ENCODE data around the gene TRABD2B.

Gene TRABD2B

DNA sequence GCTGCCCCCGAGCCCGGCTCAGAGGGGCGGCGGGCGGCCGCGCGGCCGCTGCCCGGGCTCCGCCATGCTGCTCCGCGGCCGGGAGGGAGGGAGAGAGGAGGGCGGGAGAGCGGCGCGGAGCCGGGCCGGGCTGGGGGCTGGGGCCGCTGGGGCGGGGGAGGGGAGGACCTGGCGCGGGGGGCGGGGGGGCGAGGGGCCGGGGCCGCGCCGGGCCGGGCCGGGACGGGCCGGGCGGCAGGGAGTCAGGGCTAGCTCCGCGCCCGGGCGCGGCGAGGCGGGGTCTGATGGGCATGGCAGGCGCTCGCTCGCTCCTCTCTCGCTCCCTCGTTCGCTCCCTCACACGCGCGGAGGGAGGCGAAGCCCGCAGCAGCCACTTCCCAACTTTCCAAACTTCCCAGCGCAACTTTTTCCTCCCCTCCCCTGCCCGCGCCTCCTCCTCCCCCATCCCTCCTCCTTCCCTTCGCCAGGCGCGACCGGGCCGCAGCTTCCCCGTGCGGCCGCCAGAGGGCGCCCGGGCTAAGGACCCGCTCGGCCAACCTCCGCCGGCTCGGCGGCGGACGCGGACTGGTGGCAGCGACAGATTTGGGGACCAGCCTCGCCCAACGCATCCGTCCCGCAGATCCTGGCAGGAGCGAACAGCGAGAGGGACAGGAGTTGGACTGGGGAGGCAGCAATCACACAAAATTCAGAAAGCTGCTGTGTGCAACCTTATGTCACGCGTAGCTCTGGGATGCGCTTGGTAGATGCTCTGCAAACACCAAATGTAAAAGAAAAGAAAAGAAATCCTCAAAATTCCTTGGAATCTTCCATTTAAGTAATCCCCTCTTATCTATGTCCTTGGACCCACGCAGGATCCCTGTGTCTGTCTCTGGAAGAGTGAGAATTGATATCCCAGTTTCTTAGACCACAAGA is at the start of gene TRABD2B:
Gene TRABD2B, minus strand, starts transcription at position 97 of the 912 bp plus-strand sequence.
- peak; percentile 2 to 38 for DNase-seq (ENCODE audit: low read depth in 2 of 2)

DNA sequence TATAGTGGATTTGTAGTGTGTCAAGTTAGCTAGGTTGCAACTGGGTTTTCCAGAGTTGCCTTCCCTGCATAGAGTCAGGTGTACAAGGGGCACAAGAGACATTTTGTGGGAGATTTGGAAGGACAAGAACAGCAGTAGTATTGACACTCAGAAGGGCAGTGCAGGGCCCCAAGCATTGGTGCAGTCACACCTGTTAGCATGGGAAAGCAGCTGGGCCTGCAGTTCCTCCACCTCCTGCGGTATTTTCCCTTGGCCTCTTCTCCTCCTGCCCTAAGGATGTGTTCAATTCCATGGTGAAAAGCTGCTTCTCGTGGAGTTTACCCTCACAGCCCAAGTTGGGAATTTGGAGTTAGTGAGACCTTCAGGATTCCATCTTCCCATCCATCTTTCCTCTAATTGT is 47.1 kb upstream of the TRABD2B start:
- no peak for DNase-seq (ENCODE audit: low read depth in 2 of 2)

DNA sequence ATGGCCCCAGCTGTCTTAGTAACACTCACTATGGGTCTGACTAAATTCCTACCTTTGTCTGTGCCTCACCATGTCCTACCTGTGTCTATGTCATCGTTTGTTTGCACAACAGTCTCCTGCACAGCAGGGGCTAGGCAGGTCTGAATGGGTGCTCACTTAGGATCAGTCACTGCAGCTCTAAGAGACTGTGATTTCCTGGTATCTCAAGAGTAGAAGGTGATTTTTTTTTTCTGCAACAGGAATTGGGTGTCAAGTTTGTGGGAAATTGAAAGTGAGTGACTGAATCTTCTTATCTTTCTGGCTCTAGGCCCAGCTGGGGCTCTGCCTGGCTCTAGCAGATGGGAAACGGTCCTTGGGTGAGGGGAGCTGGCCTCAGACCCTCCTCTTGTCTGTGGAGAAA is 46.4 kb upstream of the TRABD2B start:
- DNase-seq (ENCODE audit: low read depth in 2 of 2) = no peak

DNA sequence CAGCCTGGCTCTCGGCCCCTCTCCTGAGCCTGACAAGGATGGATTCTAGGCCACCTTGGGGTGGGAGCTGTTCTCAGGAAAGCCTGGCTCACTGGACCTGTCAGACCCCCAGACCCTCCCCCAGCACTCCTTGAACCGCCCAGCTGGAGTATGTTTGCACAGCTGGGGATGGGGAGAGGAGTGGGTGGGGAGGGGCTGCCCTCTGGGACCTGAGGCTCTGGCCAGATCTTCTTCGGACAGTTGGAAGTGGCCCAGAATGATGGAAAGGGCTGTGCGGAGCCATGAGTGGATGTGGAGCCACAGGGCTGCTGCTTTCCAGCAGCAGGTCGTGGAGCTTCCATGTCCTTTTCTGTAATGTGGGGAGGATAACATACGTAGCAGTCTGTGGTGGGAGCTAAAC is 43.0 kb upstream of the TRABD2B start:
- no peak for DNase-seq (ENCODE audit: low read depth in 2 of 2)

DNA sequence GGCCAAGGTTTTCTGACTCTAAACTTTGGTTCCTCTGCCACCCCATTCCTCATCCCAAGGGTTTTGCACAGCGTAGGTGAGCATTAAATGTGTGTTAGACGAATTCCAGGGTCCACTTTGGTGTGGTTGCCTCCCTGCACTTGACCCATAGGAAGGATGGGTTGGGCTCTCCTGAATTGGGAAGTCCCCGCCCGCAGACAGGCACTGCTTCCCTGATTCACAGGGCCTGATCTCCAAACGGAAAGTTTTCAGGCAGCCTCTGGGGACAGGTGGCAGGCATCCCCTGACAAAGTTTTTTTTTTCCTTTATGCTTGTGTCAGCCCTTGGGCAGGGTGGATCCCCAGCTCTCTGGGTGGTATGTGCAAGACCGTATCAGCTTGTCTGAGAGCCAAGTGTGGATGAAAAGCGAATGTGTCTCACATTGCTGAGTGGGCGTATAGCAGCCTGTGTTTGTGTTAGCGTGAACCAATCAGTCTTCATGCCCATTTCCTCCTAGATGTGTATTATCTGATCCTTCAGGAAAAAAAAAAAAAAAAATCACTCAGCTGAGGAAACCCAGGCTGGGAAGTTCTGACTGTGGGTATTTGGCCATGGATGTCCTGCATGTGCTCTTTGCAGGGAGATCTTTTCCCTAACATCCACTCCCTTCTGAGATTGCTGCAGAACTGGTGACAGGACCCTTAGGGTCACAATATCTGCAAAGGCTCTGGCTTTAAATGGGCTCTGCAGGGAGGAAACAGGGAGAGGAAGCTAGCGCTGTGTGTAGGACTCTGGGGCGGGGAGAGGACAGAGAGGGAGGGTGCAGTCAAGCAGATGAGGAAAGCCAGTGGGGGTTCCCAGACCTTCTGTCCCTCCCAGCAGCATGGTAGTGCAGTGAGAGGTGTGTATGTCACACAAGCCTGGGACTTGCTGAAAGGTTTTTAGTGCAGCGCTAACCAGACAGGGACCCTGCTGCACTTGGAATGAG is 42.2 kb upstream of the TRABD2B start:
- DNase-seq (ENCODE audit: low read depth in 2 of 2) = no peak

DNA sequence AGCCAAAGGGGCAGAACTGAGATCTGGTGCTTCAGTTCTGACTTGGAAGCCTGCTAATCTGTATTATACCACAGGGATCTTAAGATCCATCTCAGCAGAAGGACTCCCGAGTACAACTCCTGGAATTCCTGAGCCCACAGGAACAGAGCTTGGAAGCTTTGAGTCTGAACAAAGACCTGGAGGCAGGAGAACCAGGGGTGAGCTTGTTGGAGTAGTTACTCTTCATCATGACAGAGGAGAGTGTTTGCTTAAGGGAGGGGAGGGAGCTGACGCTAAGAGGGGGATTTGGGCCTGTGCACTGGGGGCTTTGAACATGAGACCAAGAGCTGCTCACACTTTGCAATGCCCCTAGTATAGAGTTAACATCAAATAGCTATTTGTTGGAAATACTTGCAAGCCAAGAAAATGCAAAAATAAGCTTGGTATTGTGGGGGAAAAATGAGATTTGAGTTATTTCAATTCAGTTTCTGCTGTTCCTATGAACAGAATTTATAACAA is 41.1 kb upstream of the TRABD2B start:
- DNase-seq (ENCODE audit: low read depth in 2 of 2) = no peak

DNA sequence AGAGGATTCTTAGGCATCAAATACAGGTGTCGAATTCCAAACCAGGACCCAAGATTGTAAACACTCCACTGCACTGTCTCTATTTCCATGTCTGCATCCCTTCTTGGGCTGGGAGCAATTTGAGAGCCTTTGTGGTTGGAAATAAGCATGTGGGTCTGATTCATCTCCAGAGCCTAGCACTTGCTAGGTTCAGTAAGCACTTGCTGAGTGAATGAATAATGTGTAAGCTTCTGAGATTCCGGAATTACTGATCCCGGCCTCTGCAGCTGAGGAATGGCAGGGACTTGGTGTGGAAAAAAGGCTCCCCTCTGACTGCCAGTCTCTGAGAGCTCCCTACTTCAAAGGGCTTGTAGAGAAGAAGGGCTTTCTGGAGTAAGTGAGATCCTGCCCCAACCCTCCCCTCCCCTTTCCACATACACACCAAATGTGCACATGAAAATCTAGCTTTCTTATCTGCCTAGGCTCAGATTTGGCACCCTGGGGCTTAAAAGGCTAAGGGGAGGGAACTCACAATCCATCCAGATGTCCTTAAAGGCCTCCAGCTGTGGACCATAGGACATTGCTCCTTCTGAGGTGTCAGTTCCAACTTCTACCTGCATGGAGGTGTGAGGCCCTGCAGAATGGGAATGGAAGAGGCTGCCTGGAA is 39.6 kb upstream of the TRABD2B start:
- DNase-seq (ENCODE audit: low read depth in 2 of 2) = no peak

DNA sequence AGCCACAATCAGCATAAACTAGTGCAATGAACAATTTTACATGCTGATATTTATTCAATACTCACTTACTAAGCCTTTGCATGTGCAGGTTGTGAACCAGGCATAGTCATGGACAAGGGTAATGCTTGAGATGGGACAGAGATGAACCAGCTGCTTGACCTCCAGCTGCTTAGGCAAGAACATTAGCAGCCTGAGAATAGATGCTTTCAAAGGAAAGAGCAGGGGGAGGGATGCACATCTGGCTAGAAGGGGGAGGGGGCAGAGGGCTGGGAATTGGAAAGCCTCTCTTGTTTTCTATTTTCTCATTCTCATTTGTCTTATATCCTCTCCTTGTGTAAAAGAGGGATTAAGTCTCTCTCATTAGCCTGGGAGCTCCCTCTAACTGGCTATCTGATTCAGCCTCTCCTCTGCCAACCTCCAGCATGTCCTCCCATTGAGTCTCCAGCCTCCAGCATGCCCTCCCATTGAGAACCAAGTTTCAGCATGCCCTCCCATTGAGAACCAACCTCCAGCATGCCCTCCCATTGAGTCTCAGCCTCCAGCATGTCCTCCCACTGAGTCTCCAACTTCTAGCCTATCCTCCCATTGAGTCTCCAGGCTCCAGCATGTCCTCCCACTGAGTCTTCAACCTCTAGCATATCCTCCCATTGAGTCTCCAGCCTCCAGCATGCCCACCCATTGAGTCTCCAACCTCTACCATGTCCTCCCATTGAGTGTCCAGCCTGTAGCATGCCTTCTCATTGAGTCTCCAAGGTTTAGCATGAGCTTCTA is 38.4 kb upstream of the TRABD2B start:
- no peak for DNase-seq (ENCODE audit: low read depth in 2 of 2)

DNA sequence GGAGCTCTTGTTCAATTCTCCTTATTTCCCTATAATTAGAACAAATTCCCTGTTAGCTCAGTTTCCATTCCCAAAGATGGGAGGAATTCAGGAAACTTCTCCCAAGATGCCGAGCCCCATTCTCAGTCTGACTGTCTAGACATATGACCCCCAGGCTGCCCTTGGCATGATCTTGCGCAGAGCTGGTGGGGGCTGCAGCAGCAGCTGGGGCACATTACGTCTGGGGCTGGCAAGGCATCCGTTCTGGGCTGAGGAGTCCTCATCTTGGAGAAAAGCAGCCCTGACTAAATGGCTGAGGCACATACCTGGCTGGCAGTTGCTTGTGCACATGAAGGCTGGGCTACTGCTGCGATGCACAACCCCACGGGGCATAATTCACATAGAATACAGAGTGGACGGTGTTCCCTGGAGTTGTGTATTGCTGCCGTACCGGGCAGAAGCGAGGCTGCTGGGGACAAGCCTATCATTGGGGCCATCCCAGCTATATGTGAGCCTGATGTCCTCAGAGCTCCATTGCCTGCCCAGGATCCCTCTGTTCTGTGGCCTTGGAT is 36.4 kb upstream of the TRABD2B start:
- no peak for DNase-seq (ENCODE audit: low read depth in 2 of 2)

DNA sequence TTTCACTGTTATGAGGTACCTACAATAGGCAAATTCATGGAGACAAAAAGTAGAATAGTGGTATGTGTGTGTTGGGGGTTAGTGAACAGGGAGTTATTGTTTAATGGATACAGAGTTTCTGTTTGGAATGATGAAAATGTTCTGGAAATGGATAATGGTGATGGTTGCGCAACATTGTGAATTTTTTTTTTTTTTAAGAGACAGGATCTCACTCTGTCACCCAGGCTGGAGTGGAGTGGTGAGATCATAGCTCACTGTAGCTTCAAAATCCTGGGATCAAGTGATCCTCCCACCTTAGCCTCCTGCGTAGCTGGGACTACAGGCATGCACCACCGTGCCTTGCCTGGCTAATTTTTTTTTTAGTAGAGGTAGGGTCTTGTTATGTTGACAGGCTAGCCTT is 34.5 kb upstream of the TRABD2B start:
- DNase-seq (ENCODE audit: low read depth in 2 of 2) = no peak

DNA sequence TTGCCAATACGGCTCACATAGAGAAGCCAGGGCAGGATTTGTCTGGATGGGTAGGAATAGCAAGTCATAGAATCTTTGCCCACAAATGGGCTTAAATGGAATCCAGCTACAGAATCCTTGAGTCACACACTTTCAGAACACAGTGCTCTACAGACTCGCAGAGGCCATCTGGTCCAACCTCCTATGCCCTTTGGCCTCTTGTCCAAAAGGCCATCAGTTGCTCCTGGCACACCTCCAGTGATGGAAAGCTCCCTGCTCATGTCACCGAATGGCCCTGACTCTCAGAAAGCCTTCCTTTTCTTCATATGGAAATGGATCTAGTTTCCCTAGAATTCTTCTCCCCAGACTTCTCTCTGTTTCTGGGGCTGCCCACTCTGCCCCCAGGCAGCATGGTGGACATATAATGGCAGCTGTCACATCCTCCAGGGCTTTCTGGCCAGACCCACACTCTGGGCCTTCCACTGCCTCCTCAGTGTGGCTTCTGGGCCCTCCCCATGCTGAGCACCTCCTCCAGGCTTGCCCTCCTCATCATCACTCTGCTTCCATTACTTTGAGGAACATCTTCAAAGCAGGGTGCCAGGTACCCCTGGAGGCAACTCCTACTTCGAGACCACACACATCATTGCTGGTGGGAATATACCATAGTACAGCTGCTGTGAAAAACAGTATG is 33.6 kb upstream of the TRABD2B start:
- no peak for DNase-seq (ENCODE audit: low read depth in 2 of 2)

DNA sequence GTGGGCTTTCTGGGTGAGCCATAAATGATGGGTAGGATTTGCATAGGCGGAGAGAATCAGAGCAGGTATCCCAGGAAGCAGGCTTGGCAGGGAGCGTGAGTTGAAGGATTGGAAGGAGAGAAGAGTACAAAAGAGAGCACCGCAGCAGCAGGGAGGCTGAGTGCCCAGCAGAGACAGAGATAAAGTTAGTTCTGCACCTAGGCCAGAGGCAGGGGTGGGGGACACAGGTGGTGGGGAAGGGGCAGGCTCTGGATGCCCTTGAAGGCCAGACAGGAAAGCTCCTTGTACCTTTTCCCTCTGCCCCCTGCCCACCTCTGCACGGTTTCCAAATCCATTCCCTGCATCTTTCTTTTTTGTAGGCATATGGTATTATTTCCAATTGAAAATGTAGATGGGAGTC is 33.0 kb upstream of the TRABD2B start:
- no peak for DNase-seq (ENCODE audit: low read depth in 2 of 2)

DNA sequence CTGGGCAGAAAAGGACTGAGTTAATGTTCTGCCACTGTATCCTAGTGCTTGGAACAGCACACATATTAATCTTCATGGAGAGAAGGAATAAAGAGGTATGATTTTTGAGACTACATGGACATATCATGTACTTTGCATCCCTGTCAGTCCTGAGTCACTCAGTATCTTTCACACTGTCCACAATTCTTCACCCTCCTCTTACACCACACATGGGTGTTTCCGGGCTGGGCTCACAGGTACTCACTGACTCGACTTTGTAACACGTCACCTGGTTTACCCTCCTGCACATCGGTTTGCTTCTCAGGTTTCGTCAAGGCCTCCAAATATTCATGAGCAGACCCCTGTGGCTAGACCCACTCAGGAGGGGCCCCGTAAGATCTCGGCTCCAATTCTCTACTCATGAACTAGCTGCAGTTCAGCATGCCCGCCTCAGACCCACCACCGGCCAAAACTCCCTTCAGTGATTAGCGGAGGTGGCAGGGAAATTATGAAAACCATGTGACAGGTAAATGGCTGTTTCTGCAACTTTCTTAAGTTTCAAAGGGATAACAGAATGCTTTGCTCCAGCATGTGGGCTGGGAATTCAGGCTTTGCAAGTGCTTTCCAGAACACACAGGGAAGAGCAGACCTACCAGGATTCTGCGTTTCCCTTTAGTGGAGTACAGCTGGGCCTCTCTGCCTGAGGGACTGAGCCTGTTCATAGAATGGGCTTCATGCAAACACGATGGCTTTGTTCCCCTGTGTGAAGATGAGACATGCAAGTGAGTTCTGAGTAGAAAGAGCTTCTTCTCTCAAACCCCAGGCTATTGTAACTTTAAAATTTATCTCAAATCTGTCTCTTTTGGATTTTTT is 31.3 kb upstream of the TRABD2B start:
- DNase-seq (ENCODE audit: low read depth in 2 of 2) = no peak

DNA sequence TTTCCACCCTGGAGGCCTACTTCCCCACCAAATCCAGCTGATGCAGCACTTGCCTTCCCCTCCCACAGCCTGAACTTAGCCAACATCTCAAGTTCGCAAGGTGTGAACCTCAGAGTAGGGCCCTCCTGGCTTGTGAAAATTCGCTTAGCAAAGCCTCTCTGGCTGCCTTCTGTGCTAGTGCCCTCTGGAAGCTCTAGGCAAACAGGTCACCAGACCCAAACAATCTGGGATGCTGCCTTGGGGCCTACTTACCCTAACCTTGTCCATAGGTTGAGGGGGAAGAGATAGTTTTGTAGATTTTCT is 30.3 kb upstream of the TRABD2B start:
- DNase-seq (ENCODE audit: low read depth in 2 of 2) = no peak

DNA sequence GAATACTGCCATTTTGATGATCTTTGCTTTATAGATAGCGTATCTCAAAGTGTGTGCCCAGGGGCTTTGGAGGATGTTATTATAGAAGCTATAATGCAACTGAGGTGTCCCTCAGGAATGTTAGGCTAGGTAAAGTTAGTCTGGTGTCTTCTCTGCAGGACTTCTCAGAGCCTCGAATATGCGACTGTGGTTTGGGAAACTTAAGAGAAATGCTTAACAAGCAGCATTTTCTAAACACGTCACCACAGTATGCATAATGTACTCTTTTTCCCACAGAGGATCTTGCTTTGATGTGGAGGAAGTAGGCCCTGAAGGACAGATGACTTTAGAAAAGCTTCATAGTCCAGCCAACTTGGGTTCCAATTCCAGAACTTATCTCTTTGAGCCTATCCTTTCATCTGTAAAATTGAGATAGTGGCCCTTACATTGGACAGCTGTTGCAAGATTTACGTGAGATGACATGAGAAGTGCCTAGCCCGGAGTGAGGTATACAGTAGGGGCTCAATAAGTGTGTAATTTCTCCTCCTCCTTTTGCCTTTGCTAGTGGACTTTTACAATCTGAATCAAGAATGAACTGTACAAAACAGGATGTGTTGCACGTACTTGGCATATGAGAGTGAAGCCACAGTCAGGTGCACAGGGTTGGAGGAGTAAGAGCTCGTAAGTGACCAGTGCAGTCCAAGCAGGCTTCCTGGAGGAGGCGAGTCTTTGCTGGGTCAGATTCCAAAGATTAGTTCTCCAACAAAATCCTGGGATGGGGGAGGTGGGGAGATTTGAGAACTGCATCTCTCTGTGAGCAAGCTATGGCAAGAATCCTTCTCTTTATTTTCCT is 29.7 kb upstream of the TRABD2B start:
- DNase-seq (ENCODE audit: low read depth in 2 of 2) = no peak

DNA sequence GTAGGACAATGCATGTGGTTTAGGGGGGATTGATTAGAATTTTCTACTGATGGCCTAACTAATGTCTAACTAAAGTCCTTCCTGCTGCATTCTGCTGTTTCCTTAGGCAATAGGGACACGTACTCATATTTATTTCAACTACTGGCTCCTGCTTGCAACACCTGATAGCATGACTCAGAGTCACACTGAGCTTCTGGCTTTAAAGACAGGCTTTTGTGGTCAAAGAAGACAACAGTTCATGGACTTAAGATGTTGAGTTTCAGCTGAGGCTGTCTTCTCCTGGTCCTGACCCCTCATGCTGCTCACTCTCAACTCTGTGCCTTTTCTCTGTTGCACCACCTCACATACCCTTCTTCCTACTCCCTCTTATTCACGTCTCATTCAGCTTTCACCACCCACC is 29.1 kb upstream of the TRABD2B start:
- no peak for DNase-seq (ENCODE audit: low read depth in 2 of 2)

DNA sequence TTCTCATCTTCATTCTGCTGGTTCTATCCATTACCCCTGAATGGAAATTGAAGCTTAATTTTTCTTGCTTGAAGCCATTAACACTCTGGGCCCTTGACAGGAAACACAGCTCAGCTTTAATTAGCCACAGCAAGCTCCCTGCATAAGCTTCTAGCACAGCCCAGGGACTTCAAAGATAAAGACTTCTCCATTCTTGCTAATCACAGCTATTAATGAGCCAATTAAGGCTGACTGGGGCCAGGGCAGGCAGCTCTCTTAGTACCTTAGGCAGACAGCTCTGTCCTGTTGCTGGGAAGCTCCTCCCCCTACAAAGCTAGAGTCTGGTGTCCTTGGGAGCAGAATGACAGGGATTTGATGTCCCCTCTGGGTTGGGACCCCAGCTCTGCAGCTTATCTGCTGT is 27.9 kb upstream of the TRABD2B start:
- no peak for DNase-seq (ENCODE audit: low read depth in 2 of 2)

DNA sequence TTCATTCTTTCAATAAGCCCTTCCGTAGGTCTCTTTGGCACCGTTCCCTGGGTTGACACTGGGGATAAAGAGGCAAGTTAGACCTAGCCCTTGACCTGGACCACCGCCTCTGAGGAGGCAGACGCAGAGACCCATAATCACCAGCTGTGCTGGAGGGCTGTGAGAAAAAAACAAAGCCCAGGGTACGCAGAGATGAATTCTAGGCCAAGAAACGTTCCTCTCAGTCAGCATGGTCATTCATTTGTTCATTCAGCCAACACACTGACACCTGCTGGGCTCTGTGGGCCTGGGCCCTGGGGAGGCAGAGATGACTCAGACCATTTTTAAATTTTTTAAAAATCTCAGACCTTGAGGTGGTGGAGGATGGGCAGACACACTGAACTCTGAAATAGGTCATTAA is 26.3 kb upstream of the TRABD2B start:
- DNase-seq (ENCODE audit: low read depth in 2 of 2) = no peak

DNA sequence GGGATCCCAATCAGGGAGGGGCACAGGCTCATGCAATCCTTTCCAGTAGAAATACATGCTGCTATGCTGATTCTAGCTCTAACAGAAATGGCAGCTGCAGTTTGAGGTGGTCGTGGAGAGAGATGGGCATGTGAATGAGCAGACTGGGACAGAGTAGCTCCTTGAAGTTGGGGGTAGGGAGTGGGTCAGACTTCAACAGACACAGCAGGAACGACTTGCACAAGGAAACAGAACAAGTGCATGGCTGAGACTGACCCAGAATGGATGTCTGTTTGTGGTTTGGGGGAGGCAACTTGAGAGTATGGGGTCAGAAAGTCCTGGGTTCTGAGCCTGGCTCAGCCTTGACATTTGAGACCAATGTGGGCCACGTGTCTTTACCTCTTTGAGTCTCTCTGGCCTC is 25.1 kb upstream of the TRABD2B start:
- DNase-seq (ENCODE audit: low read depth in 2 of 2) = no peak

All from stimulated activated CD8-positive, alpha-beta memory T cell treated with anti-CD3 and anti-CD28 coated beads, Interleukin-7, amount 100 ng/mL, for 4 hours (primary cell).